CD4-positive, alpha-beta T cell treated with Interleukin-15 for 4 hours (primary cell): Measurements from ENCODE around the gene RPS21.

Experiments used
- DNase-seq: peaks from one replicate; pipeline ENCODE4 v3.0.0-alpha.2; 2020; ENCODE audit warnings: low spot score

The RPS21 gene

DNA sequence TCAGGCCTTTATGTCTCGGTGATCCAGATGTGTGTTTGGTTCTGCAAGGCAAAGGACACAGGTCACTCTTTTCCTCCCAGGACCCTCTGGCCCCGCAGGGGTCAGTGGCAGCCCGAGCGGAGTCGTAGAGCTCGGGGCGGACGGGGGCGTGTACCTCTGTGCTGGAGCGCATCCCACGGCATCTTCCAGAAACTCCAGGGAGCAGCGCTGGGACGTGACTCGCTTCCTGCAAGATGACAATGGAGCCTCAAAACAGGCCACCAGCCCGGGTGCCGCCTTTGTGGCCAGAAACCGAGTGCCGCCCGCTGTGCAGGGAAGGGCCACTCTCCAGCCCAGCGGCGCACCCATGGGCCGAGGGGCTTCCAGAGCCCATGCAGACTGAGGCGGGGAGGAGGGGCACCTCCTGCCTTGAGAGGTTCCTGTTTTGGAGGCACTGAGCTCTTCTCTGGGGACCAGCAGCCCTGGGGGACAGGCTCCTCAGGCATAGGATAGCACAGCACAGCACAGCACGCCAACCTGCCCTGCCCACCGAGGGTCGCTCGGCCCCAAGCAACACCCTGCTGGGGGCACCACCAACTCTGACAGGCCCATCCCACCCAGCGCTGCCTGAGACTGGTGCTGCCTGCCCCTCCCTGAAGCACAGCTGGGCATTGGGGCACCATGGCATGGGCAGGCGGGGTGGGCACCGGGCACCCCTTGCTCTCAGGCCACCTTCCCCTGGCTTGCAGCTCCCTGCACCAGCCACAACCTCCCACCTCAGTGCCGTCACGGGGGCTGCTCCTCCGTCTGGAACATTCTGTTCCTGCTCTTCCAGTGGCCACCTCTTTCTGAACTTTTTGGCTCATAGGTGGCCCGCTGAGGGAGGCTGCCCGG, 9.7 kb downstream of the RPS21 start:
- DNase-seq, result no peak

DNA sequence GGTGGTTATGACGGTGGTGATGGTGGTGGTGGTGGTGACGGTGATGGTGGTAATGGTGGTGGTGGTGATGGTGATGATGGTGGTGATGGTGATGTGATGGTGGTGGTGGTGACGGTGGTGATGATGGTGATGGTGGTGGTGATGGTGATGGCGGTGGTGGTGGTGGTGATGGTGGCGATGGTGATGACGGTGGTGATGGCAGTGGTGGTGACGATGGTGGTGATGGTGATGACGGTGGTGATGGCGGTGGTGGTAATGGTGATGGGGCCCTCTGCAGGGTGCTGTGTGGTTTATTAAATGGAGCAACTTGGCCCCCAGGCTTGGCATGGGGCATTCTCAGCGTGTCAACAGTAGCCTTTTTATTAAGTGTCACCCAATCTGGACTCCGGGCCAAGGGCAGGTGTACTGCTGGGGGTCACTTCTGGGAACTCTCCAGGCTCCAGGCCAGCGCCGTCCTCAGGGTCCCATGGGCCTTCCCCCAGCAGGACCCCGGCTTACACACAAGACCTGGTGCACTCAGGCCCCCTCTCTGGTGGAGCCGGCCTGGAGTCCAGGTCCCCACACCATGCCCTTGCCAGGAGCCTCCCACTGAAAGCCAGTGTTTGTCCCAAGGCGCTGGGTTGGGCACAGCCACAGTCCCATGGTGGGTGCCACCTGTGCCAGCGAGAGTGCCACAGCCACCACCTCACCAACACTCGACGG, 11.4 kb downstream of the RPS21 start:
- no peak for DNase-seq

DNA sequence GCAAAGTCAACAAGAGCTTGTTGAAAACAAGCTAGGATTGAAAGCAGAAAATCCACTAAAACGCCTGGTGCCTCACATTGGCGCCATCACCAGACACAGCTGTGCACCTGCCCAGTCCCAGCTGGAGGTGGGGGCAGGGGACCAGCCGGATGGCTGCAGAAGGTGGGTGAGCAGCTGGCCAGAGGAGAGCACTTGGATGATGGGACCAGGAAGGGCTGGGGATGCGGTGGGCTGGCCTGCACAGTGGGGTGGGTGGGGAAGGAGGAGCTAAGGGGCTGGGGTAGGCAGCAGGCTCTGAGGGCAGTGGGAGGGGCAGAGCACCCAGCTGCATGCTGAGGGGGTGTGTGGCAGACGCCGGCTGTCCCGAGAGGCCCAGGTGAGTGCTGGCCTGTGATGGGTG, 13.1 kb downstream of the RPS21 start:
- DNase-seq, result no peak

DNA sequence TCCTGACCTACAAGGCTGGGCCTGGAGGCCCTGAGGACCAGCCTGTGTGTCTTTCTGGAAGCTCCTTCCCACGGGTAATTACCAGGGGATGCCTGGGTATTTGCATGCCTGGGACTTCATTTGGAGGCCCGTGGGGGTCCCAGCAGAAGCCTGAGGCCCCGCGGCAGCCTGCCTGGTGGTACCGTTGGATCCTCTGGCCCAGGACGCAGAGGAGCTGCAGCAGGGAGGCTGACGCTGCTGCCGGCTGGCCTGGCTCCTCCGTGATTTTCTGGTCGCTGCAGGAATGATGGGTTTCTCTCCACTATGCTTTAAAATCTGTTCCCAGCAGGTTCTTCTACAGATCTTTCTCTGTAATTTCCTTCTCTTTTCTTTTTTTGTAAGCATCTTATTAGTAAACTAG, 13.6 kb downstream of the RPS21 start:
- no peak for DNase-seq

DNA sequence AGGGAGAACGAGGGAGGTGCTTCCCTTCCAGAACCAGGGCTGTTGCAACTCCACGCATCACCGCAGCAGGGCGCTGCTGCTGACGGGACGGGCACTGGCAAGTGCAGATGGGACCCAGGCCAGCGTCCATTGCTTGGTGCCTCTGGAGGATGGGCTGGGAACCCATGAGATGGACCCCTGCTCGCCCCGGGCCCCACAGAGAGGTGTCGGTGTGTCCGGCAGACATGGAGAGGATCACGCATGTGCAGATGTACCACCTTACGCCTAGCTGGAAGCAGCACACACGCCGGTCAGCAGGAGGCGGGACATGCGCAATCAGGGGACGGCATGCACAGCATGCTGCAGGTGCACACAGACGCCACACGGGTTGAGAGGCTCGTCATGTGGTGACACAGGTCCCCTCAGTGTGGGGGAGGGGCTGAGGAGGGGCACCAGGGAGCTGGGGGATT, 14.5 kb downstream of the RPS21 start:
- no peak for DNase-seq

DNA sequence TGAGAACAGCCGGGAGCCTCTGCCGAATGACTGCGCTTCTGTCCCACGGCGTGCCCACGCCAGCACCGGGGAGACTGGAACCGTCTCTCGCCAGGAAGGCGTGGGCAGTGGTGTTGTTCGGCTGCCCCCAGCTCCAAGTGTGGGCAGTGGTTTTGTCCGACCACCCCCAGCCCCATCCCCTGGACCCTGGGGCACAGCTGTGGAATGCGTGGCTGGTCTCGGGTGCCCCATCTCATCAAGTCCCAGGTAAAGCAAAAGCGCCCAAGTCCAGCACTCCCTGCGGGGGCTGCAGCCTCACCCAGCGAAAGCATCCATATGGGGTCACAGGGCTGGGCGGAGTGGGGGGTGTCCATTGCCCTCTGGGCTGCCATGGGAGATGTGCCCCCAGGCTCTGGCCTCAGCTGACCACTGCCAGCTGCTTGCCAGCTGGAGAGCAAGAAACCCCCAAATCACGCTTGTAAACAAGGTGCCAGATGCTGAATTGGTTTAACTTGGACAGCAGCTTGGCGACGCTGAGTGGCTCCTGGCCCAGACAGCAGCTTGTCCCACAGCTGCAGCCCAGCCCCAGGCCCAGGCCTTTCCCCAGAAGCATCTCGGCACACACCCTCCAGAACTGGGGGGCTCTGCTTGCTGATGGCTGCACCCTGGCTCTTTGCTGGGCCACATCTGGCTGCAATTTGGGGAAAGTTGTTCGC, 15.7 kb downstream of the RPS21 start:
- DNase-seq, result no peak

DNA sequence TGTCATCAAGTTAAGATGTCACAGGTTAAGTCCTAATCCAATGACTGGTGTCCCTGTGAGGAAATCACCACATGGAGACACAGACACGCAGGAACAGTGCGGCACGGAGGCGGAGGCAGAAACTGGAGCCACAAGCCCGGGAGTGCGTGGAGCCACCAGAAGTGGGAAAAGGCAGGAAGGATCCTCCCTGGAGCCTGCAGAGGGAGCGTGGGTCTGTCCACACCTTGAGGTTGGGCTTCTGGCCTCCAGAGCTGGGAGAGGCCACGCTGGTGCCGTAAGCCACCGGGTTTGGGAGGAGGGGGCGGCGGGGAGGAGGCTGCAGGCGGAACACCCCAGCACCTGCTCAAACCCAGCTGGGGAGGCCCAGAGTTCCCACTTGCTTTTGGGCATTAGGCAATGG, 16.4 kb downstream of the RPS21 start:
- no peak for DNase-seq

DNA sequence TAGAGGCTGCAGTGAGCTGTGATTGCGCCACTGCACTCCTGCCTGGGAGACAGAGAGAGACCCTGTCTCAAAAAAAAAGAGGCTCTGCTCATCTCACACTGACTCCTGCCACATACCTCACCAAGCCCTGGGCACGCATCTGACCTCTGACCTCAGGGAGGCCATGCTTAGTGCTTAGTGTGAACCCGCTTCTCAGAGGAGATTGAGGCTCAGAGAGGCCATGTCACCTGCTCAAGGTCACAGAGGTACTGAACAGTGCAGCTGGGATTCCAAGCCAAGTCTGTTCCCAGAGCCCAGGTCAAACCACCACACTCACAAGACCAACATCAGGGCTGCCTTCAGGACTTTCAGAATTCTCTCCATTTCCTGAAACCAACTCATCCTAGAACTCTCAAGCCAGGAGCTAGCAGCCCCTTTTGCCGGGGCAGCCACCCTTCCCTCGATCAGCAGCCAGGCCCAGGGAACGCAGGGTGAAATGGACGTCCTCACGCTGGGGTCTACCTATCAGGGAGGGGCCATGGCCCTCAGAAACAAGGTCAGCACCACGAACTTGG, 17.3 kb downstream of the RPS21 start:
- DNase-seq, result no peak

DNA sequence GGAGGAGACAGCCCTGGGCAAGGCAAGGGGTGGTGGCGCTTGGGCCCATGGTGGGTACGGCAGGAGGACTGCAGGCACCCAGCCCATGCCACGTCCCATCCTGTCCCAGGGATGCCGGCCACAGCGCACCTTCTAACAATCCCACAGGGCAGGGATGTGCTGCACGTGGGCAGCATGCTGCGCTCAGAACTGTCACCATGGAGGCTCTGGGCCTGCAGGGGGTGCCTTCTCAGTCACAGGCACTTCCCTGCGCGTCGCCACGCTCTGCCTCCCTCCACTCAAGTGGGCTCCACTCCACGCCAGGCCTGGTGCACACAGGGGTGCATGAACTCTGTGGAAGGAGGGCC, 17.8 kb downstream of the RPS21 start:
- no peak for DNase-seq

DNA sequence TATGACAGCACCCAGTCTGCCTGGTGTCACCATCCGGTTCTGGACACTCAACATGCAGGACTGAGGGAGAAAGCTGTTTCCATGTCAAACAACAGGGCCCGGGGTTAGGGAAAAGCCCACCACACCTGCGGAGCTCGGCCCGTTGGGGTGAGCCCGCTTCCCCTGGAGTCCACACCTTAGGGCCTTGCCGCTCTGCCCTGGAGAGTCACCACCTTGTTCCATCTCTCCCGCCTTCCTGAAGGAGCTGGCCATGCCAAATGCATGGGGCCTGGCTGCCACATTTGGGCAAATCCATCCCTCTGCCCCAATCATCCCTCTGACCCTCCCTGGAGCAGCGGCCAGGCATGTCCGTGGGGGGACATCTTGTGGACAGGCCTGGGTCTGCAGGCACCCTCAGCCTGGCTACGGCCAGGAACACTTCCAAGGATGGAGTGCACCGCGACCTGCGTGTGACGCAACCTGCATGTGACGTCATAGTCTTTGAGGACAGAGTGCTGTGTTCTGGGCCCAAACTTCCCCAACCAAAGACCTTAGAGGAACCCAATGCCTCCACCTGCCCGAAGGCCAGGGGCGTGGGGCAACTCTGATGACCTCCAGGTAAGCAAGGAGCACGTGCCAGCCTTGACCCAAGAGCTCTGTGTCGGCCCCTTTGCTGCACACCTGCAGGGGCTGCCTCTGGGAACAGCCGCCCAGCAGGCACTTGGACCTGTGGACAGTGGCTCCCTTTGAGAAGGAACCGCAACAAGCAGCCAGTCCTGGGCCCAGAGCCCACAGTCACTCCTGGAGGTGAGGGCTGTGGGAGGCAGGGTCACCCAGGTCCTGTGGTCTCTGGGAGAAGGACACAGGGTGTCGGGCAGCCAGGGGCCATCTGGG, 18.4 kb downstream of the RPS21 start:
- DNase-seq, result no peak

DNA sequence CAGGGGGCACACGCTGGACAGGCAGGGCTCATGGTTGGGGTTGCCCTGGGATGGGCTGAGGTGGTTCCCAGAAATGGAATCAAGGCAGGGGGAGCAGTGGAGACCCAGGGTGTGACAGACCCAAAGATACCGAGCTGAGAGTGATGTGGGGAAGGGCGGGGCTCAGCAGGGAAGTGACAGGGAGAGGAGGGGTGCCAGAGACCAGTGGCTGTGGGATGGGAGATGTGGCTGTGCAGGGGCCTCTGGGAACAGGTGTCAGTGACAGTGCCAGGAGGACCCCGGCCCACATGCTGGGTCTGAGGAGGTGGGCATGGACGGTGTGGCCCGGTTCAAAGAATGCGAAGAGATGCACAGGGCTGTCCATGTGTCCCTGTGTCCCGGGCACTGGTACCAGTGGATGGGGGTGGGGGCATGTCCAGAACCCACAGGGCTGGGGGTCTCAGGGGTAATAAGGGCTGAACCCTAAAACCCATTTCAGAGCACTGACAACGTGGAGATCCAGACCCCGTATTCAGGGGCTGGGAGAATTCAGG, 19.1 kb downstream of the RPS21 start:
- no peak for DNase-seq

DNA sequence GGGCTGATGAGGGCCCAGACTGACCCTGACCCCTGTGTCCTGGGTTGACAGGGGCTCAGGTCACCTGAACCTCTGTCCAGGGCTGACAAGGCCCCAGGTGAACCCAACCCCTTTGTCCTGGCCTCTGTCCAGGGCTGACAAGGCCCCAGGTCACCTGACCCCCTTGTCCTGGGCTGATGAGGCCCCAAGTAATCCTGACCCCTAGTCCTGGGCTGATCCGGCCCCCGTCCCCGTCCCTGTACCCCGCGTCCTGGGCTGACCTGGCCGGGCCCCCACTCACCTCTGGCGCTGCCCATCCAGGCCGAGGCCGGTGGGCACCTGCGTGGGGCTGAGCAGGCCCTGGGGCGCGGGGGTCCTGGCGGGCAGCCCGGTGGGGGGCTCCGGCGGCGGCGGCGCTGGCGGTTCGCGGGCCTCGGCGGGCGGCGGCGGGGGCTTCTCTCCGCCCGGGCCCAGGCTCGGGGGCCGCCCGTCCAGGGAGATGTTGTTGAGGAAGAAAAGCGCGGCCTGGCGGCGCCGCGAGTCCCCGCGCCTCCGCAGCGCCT, 19.8 kb downstream of the RPS21 start:
- DNase-seq, result no peak

DNA sequence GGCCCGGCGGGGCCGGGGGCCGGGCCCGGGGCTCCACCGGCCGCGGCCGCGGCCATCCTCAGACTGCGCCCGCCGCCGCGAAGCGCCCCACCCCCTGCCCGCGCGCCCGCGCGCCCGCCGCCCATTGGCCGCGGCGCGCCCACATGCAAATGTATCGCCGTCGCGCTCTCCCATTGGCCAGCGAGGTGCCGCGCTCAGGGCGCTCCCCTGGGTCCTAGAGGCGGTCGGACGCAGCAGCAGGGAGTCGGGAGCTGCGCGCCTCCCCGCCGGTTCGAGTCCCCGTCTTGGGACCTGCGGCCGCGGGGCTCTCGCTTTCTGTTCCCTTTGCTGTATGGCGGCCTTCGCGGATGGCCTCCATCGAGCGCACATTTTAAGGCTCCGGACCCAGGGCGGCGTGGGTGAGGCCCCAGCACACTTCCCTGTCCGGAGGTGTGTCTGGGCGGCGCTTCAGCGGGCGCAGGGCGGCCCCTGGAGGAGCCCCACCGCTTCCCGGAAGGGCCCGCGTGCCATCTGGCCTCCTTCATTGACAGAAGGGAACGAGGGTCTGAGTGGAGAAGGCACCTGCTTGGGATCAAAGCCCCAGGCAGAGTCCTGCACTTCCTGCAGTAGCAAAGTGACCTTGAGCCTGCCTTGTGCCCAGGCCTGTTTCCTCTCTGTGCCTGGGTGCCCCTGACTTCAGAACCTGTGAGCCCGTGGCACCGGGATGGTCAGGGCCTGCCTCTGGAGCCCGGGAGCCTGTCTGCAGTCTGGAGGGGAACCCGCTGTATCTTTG, 20.5 kb downstream of the RPS21 start, which contains the start of gene CABLES2:
CABLES2 (minus strand) TSS at position 65 of the 772 bp plus-strand sequence; CDS start at position 56, 9 bp downstream.
- DNase-seq, result peak; percentile 90

DNA sequence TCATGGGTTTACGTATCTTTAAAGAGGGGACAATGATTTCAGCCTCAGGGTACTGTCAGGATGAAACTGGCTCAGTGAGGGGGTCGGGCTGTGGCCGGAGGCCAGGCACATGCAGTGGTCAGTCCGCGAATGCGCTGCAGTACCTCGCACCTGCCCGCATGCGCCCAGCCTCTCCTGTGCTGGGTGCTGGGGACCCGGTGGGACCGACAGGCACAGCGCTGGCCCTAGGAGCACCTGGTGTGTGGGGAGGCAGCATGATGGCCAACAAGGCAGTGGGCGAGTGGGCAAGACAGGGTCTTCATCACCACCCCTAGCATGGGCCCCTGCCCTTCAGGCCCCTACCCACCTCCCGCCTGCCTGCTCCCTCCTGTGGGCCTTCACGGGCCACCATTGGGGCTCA, 21.2 kb downstream of the RPS21 start:
- no peak for DNase-seq

DNA sequence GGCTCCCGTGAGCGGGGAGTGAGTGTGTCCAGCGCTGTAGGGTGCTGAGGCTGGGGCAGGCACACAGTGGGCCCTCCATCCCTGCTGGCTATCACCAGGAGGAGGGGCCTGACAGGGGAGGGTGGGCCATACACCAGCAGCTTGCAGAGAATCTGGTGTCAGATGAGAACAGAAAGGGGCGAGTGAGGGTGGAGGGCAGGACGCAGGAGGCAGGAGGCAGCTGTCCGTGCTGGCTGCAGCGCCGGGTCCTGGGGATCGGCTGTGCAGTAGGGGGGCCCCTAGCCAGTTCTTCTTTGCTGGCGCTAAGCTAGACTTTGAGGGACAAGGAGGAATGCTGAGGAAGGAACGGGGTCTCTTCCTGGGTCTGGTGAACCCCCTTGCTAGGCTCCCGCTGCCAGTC, 21.7 kb downstream of the RPS21 start:
- no peak for DNase-seq

DNA sequence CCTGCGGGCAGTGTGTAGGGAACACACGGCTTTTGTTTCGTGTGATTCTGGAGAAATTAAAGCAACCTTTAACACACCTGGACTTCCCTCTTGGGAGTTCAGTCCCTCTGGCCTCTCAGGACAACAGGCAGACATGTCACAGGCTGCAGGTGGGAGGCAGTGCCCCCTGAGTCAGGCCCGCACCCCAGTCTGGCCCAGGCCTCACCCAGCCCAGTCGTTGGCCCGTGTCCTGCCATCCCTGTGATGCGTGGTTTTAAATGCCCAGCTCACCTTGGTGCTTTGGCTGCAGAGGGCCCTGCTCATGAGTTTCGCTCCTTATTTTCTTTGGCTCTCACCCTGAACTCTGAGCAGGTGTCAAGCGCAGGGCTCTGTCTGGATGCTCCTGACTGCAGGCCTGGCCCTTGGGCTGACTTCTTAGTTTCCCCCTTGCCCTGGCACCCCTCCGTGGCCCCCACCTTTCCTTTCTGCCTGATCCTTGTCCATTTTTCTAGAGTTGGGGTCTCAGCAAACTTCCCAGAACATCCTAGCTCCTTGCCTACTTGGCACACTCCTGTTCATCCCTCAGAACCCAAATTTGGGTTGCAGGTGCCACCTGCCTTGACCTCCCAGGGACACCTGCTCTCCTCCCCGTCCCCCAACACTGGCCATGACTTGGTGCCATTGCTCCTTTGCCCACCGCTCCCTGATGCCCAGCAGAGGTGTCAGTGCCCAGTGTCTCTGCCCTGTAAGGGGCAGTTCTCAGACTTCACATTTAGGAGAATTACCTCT, 22.4 kb downstream of the RPS21 start:
- no peak for DNase-seq

DNA sequence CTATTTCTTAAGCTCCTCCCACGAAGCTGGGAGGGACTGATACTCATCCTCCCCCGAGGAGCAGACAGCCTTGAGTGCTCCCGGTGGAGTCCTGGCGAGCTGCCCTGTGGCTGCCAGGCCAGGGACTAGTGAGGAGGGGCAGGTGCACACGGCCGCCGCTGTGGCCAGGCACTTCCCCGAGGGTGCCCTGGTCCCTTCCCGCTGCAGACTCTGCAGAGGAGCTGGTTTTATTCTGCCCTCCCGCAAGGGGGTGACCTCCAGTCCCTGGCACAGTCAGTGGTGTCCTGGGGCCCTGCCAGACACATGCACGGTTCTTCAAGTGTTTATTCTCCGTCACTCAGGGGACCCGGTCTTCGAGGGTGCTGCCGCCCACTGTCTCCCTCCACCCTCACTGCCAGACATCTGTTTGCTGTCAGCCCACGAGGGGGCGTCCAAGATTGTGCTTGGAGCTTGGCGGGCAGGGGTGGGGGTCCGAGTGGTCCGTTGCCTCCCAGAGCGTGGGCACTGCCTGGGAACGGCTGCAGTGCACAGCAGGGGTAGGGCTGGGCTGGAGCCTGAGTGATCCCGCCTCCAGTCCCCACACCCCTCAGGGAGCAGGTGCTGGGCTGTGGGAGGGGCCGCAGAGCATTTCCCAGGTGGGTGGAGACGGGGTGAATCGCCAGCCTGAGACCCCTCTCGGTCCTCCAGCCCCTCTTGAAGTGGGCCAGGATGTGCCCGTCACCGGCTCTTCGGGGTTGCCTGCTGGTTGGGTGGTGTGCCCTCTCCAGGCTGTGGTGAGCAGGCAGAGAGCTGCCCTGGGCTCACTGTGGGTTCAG, 23.2 kb downstream of the RPS21 start:
- DNase-seq, result peak; percentile 10

DNA sequence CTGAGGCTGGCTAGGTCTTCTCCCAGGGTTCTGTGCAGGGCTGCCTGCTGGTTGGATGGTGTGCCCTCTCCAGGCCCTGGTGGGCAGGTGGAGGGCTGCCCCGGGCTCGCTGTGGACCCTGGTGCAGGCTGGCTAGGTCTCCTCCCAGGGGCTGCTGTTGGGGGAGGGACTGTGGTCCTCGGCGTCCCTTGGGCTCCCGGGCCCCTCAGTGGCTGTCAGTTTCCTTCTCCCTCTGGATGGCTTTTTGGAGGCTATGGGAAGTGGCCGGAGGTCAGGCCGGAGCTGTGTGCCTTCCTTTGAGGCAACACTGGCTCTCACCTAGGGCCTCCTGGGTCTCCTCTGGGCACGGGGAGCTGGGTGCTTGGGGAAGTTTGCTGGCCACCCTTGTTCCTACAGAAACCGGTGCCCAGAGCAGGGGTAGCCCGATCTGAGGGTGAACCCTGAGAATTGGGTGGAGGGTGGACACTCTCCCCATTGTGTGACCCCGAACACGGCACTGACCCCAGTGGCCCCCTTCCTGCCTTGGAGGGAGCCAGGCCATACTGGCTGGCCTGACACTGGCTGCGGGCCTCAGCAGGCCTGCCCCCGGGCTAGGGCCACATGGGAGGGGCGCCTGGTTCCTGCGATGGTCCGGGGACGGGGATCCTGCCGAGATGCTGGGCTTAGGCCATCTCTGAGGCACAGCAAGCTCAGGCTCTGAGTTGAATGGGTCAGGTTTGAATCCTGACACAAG, 24.0 kb downstream of the RPS21 start:
- DNase-seq, result no peak
